Measurements from ENCODE around the gene CCNY.

Gene CCNY

DNA sequence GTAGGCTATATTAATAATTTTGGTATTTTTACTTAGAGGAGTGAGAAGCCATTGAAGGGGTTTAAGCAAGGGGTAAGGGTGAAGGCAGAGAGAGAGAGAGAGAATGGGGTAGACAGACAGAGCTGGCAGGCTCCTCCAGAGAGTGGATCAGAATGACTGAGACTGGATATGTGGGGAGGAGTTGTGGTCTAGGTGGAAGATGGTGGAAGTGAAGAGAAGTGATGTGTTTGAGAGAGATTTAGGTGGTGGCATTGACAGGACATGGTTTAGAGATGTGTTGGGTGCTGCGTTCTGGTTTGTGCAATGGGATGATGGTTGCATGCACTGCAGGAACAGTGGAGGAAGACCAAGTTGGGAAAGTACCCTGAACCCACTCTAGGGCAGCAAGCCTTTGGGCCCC, 92.2 kb downstream of the CCNY start:
- TF ChIP-seq, protein P1, sequence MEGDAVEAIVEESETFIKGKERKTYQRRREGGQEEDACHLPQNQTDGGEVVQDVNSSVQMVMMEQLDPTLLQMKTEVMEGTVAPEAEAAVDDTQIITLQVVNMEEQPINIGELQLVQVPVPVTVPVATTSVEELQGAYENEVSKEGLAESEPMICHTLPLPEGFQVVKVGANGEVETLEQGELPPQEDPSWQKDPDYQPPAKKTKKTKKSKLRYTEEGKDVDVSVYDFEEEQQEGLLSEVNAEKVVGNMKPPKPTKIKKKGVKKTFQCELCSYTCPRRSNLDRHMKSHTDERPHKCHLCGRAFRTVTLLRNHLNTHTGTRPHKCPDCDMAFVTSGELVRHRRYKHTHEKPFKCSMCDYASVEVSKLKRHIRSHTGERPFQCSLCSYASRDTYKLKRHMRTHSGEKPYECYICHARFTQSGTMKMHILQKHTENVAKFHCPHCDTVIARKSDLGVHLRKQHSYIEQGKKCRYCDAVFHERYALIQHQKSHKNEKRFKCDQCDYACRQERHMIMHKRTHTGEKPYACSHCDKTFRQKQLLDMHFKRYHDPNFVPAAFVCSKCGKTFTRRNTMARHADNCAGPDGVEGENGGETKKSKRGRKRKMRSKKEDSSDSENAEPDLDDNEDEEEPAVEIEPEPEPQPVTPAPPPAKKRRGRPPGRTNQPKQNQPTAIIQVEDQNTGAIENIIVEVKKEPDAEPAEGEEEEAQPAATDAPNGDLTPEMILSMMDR (IDR thresholded peaks at IDR 0.05): no peak
- H3K4me3 ChIP-seq: no peak overlapping the region
- no peak overlapping the region for H3K27ac ChIP-seq
- no peak for DNase-seq (ENCODE audit: low spot score)

DNA sequence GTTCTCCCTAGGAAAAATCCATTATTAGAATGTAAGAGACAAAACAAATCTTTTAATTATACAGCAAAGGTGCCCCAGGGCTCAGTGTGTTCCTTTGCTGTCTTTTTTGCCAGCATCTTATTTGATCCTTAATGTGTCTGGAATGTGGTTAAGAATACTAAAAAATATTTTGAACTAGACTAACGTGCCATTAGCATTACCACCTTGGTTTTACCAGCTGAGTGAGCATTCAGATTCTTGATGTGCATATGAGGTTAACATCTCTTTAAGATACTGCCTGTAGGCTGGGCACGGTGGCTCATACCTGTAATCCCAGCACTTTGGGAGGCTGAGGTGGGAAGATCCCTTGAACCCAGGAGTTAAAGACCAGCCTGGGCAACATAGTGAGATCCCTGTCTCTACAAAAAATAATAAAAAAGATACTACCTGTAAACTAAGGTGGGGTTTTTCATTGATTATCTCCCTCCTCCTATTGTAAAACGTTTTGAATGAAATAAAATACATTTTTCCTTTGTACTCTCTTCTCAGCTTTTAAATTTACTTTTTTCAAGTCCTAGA, 96.6 kb downstream of the CCNY start:
- no peak overlapping the region for H3K27ac ChIP-seq
- H3K4me3 ChIP-seq: no peak overlapping the region
- TF ChIP-seq, protein P1 (IDR thresholded peaks at IDR 0.05): no peak
- DNase-seq (ENCODE audit: low spot score): no peak

DNA sequence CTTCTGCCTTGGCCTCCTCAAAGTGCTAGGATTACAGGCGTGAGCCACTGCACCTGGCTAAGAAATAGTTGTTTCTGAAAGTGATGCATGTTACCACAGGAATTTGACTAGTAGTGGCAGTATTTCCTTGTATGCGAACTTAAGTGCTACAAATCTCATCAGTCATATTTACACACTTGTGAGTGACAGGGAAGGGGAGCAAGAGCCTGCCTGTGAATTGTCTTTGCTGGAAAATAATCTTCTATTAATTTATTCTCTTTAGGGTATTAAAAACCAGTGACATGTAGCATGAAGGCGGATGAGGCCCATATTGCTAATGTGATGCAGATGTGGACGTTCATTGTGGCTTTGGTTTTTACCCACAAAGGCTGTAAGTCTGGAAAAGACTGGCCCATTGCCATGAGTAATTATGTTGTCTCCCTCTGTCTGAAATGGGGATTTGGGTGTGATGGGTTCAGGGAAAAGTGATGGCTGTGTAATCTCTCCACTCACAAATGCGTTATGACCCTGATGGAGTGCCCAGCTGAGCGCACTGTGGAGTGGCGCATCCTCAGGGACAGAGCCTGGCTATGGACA, 97.6 kb downstream of the CCNY start:
- no peak overlapping the region for H3K27ac ChIP-seq
- TF ChIP-seq, protein P1 (IDR thresholded peaks at IDR 0.05): no peak
- no peak for DNase-seq (ENCODE audit: low spot score)
- no peak overlapping the region for H3K4me3 ChIP-seq

DNA sequence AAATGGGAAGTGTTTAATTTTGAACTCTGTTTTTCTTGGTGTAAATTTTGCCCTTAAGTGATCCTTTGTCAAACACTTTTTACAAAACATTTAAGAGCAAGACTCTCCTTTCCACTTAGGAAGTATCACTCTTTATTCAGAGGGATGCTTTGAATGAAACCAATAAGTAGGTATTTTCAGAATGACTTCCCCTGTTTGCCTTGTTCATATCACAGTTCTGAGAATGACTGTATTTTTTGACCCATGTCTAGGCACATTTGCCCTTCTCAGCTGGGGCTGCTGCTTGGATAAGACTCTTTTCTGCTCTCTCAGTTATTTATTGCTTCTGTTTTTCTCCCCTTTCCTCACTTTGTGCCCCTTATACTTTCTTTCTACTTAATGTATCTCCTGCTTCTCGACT, 98.2 kb downstream of the CCNY start:
- Histone ChIP-seq H3K4me3 (no peak overlapping the region), H3K27ac (no peak overlapping the region)
- DNase-seq (ENCODE audit: low spot score): no peak
- TF ChIP-seq, protein P1 (IDR thresholded peaks at IDR 0.05): no peak

DNA sequence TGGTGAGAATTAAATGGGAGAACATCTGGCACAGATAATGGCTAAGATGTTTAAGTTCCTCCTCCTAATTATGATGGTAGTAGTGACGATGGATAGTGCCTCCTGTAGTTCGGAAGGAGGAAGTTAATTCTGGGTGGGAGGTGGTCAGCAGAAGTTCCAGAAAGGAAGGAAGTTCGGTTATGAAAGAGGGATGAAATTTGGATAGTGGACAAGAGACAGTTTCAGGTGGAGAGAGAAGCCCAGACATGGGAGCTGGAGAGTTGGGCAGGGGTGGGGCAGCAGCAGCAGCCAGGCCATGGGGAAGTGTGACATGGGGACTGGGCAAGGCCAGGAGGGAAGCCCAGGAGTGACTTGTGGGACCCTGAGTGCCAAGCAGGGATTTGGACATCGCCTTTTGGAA, 99.5 kb downstream of the CCNY start:
- H3K4me3 ChIP-seq: no peak overlapping the region
- H3K27ac ChIP-seq: peak overlapping the region in 1 of 2 donors; percentile 31
- no peak for DNase-seq (ENCODE audit: low spot score)
- TF ChIP-seq, protein P1 (IDR thresholded peaks at IDR 0.05): no peak

DNA sequence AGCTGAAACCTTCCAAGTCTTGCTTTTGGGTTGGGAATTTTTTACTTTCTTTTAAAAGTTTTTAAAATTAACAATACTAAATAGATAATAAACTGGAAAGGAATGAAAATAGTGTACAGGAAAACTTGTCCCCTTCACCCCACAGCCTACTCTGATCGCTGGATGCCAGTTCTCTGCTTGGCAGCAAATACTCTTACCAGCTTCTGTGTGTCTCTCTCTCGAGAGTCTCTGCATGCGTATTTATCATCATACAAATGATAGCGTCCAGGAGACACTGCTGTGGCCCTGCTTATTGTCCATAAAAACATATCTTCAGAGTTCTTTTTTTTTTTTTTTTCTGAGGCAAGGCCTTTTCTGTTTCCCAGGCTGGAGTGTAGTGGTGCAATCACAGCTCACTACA, 101.5 kb downstream of the CCNY start:
- no peak overlapping the region for H3K4me3 ChIP-seq
- DNase-seq (ENCODE audit: low spot score): no peak
- TF ChIP-seq, protein P1 (IDR thresholded peaks at IDR 0.05): no peak
- no peak overlapping the region for H3K27ac ChIP-seq
